Measurements from ENCODE around the gene KCNQ1. TPM values are rescaled to one million over a fixed set of nuclear protein-coding genes. Genes with fewer than 3 reads are reported as not detected.

Gene KCNQ1
- total and polyA plus RNA-seq, 2 experiments from 2014 or later = 0.45 to 0.87 TPM

DNA sequence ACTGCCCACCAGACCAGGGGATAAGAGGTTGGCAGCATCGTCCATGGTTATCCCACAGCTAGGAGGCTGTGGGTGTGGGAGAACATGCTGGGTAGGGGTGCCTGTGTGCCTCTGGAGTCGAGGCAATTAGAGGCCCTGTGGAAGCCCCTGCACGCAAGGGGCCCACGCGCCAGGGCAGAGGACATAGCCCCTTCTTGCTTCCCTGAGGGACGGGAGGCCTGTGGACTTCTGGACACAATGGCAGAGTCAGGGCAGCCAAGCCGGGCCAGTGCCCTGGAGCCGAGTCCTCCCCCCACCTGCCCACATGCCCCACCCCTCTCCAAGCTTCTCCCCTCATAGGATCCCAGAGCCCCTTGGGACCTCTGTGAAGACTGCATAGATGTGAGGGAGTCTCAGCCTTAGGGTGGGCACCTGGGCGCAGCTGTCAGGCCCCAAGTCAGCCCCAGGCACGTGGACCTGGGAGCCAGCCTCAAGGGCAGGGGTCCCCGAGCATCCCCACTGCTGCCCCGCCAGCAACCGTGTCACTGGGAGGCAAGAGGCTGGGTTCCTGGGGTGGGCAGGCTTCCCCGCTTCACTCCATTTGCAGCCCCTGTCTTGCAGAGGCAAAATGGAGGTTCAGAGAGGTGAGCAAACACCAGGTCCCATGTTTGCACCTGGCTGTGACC lies 388.4 kb downstream of the KCNQ1 start (continued):
- TF ChIP-seq, protein P1, sequence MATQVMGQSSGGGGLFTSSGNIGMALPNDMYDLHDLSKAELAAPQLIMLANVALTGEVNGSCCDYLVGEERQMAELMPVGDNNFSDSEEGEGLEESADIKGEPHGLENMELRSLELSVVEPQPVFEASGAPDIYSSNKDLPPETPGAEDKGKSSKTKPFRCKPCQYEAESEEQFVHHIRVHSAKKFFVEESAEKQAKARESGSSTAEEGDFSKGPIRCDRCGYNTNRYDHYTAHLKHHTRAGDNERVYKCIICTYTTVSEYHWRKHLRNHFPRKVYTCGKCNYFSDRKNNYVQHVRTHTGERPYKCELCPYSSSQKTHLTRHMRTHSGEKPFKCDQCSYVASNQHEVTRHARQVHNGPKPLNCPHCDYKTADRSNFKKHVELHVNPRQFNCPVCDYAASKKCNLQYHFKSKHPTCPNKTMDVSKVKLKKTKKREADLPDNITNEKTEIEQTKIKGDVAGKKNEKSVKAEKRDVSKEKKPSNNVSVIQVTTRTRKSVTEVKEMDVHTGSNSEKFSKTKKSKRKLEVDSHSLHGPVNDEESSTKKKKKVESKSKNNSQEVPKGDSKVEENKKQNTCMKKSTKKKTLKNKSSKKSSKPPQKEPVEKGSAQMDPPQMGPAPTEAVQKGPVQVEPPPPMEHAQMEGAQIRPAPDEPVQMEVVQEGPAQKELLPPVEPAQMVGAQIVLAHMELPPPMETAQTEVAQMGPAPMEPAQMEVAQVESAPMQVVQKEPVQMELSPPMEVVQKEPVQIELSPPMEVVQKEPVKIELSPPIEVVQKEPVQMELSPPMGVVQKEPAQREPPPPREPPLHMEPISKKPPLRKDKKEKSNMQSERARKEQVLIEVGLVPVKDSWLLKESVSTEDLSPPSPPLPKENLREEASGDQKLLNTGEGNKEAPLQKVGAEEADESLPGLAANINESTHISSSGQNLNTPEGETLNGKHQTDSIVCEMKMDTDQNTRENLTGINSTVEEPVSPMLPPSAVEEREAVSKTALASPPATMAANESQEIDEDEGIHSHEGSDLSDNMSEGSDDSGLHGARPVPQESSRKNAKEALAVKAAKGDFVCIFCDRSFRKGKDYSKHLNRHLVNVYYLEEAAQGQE (IDR thresholded peaks at IDR 0.05; ENCODE audit: unreplicated experiment) = no peak

DNA sequence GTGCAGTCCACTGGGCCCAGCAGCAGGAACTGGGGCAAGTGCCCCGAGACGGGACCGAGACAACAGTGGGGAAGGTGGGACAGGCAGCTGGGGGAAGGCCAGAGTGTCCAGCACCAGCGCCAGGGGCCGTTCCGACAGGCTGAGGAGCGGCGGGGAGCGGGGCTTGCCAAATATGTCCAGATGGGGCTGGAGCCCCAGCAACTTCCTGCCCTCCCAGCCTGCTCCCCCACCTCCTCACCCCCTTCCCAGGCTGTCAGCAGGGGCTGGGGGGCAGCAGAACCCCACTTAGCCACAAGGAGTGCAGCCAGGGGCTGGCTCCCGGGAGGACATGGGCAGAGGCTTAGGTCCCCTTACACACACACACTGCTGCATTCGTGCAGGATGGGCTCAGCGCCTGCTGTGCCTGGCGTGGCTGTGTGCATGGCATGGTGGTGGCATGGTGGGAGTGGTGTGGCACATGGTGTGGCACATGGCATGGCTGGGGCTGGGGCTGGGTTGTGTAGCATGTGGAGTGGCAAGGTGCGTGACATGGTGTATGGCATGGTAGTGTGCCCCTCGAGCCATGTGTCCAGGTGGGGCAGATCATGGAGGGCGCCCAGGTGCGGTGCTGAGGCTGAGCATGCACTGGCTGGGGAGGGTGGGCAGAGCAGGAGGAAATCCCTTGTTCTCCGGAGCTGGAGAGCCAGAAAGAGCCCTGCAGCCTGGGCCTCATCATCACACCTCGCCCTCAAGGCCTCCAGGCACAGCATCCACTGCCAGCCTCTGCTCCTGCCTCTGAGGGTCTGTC lies 389.1 kb downstream of the KCNQ1 start:
- Mint-ChIP-seq H3K27ac (no peak overlapping the region), H3K27me3 (ENCODE audit: insufficient read depth, low read depth, poor library complexity) (peaks cover 36% of the 10 kb centered on the region), H3K36me3 (ENCODE audit: low read depth) (peaks cover 7% of the 10 kb centered on the region), H3K4me3 (no peak overlapping the region), H3K9me3 (peaks cover 10% of the 10 kb centered on the region), H3K4me1 (peaks cover 20% of the 10 kb centered on the region)
- Histone ChIP-seq H3K36me3 (ENCODE audit: insufficient read depth) (no peaks in the 10 kb centered on the region), H4K20me1 (replicated peaks; ENCODE audit: insufficient read depth) (no peaks in the 10 kb centered on the region), H2AFZ (no peak overlapping the region), H3K4me2 (no peak overlapping the region), H3F3A (replicated peaks; ENCODE audit: low read depth) (no peaks in the 10 kb centered on the region), H3K27ac (ENCODE audit: low read depth) (no peak overlapping the region), H3K4me1 (ENCODE audit: insufficient read depth) (peaks cover 4% of the 10 kb centered on the region; the same call in 1 of the 2 replicates), H3K4me3 (no peak overlapping the region), H3K9me2 (ENCODE audit: insufficient read depth) (no peaks in the 10 kb centered on the region), H3K79me2 (replicated peaks; ENCODE audit: insufficient read depth) (no peaks in the 10 kb centered on the region), H3K27me3 (ENCODE audit: insufficient read depth) (peaks cover 8% of the 10 kb centered on the region)
- no peak for ATAC-seq
- DNase-seq (ENCODE audit: low spot score) = no peak
- TF ChIP-seq ZNF114 (CRISPR knock-in tag; IDR thresholded peaks at IDR 0.05) = no peak
- TF ChIP-seq, protein P2, sequence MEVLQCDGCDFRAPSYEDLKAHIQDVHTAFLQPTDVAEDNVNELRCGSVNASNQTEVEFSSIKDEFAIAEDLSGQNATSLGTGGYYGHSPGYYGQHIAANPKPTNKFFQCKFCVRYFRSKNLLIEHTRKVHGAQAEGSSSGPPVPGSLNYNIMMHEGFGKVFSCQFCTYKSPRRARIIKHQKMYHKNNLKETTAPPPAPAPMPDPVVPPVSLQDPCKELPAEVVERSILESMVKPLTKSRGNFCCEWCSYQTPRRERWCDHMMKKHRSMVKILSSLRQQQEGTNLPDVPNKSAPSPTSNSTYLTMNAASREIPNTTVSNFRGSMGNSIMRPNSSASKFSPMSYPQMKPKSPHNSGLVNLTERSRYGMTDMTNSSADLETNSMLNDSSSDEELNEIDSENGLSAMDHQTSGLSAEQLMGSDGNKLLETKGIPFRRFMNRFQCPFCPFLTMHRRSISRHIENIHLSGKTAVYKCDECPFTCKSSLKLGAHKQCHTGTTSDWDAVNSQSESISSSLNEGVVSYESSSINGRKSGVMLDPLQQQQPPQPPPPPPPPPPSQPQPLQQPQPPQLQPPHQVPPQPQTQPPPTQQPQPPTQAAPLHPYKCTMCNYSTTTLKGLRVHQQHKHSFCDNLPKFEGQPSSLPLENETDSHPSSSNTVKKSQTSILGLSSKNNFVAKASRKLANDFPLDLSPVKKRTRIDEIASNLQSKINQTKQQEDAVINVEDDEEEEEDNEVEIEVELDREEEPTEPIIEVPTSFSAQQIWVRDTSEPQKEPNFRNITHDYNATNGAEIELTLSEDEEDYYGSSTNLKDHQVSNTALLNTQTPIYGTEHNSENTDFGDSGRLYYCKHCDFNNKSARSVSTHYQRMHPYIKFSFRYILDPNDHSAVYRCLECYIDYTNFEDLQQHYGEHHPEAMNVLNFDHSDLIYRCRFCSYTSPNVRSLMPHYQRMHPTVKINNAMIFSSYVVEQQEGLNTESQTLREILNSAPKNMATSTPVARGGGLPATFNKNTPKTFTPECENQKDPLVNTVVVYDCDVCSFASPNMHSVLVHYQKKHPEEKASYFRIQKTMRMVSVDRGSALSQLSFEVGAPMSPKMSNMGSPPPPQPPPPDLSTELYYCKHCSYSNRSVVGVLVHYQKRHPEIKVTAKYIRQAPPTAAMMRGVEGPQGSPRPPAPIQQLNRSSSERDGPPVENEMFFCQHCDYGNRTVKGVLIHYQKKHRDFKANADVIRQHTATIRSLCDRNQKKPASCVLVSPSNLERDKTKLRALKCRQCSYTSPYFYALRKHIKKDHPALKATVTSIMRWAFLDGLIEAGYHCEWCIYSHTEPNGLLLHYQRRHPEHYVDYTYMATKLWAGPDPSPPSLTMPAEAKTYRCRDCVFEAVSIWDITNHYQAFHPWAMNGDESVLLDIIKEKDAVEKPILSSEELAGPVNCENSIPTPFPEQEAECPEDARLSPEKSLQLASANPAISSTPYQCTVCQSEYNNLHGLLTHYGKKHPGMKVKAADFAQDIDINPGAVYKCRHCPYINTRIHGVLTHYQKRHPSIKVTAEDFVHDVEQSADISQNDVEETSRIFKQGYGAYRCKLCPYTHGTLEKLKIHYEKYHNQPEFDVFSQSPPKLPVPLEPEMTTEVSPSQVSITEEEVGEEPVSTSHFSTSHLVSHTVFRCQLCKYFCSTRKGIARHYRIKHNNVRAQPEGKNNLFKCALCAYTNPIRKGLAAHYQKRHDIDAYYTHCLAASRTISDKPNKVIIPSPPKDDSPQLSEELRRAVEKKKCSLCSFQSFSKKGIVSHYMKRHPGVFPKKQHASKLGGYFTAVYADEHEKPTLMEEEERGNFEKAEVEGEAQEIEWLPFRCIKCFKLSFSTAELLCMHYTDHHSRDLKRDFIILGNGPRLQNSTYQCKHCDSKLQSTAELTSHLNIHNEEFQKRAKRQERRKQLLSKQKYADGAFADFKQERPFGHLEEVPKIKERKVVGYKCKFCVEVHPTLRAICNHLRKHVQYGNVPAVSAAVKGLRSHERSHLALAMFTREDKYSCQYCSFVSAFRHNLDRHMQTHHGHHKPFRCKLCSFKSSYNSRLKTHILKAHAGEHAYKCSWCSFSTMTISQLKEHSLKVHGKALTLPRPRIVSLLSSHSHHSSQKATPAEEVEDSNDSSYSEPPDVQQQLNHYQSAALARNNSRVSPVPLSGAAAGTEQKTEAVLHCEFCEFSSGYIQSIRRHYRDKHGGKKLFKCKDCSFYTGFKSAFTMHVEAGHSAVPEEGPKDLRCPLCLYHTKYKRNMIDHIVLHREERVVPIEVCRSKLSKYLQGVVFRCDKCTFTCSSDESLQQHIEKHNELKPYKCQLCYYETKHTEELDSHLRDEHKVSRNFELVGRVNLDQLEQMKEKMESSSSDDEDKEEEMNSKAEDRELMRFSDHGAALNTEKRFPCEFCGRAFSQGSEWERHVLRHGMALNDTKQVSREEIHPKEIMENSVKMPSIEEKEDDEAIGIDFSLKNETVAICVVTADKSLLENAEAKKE (CRISPR knock-in tag; IDR thresholded peaks at IDR 0.05) = no peak
- TF ChIP-seq, protein P3, sequence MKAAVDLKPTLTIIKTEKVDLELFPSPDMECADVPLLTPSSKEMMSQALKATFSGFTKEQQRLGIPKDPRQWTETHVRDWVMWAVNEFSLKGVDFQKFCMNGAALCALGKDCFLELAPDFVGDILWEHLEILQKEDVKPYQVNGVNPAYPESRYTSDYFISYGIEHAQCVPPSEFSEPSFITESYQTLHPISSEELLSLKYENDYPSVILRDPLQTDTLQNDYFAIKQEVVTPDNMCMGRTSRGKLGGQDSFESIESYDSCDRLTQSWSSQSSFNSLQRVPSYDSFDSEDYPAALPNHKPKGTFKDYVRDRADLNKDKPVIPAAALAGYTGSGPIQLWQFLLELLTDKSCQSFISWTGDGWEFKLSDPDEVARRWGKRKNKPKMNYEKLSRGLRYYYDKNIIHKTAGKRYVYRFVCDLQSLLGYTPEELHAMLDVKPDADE (IDR thresholded peaks at IDR 0.05) = no peak
- TF ChIP-seq EZH2 (IDR thresholded peaks at IDR 0.05; ENCODE audit: low read depth, unreplicated experiment) = no peak
- TF ChIP-seq NANOG (IDR thresholded peaks at IDR 0.05; ENCODE audit: borderline replicate concordance) = no peak
- no peak for TF ChIP-seq ZNF331 (CRISPR knock-in tag; IDR thresholded peaks at IDR 0.05; ENCODE audit: low read depth)
- no peak for TF ChIP-seq JUNB (IDR thresholded peaks at IDR 0.05; ENCODE audit: unreplicated experiment)
- no peak for TF ChIP-seq STAT1 (IDR thresholded peaks at IDR 0.05; ENCODE audit: unreplicated experiment)
- no peak for TF ChIP-seq CREB1 (CRISPR knock-in tag; IDR thresholded peaks at IDR 0.05; ENCODE audit: low read depth)
- TF ChIP-seq, protein P4, sequence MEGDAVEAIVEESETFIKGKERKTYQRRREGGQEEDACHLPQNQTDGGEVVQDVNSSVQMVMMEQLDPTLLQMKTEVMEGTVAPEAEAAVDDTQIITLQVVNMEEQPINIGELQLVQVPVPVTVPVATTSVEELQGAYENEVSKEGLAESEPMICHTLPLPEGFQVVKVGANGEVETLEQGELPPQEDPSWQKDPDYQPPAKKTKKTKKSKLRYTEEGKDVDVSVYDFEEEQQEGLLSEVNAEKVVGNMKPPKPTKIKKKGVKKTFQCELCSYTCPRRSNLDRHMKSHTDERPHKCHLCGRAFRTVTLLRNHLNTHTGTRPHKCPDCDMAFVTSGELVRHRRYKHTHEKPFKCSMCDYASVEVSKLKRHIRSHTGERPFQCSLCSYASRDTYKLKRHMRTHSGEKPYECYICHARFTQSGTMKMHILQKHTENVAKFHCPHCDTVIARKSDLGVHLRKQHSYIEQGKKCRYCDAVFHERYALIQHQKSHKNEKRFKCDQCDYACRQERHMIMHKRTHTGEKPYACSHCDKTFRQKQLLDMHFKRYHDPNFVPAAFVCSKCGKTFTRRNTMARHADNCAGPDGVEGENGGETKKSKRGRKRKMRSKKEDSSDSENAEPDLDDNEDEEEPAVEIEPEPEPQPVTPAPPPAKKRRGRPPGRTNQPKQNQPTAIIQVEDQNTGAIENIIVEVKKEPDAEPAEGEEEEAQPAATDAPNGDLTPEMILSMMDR (conservative IDR thresholded peaks at IDR 0.05; ENCODE audit: low read depth in 2 of 2) = no peak

Data from GM23338 (cell line).